GM15510 (cell line): ENCODE measurements around the gene TTLL4.

Source experiments
- POLR2A ChIP-seq: IDR thresholded peaks from 3 replicates; pipeline ENCODE4 v1.6.1; 2011; ENCODE audit warnings: borderline replicate concordance; ENCODE audit not compliant: insufficient read length; ENCODE audit errors: extremely low read depth

Gene TTLL4

GRCh38 chr2:218755198-218755566 lies 44.5 kb downstream of the TTLL4 start:
- no peak for TF ChIP-seq POLR2A

- no peak for TF ChIP-seq POLR2A
These were observed 45.2 kb downstream of the TTLL4 start for GRCh38 chr2:218755567-218756404.

GRCh38 chr2:218756599-218757377 lies 46.2 kb downstream of the TTLL4 start:
- no peak for TF ChIP-seq POLR2A

- no peak for TF ChIP-seq POLR2A
These were observed 51.2 kb downstream of the TTLL4 start for GRCh38 chr2:218761795-218762194.

GRCh38 chr2:218773881-218774280 lies 63.2 kb downstream of the TTLL4 start:
- no peak for TF ChIP-seq POLR2A

- TF ChIP-seq POLR2A: no peak
These were observed 65.9 kb downstream of the TTLL4 start for GRCh38 chr2:218776488-218776887.

- TF ChIP-seq POLR2A: no peak
These were observed 66.8 kb downstream of the TTLL4 start for GRCh38 chr2:218777276-218777990.

GRCh38 chr2:218780046-218780445 lies 69.4 kb downstream of the TTLL4 start:
- TF ChIP-seq POLR2A: no peak

- TF ChIP-seq POLR2A: no peak
These were observed 70.4 kb downstream of the TTLL4 start for GRCh38 chr2:218780851-218781690.

GRCh38 chr2:218781691-218782527 lies 71.3 kb downstream of the TTLL4 start, which contains the start of gene CYP27A1:
TSS of gene CYP27A1 (plus strand) at chr2:218782147. CDS start at chr2:218782183, 36 bp downstream.
- no peak for TF ChIP-seq POLR2A

- no peak for TF ChIP-seq POLR2A
These were observed 71.9 kb downstream of the TTLL4 start for GRCh38 chr2:218782528-218782844.

- no peak for TF ChIP-seq POLR2A
These were observed 73.1 kb downstream of the TTLL4 start for GRCh38 chr2:218783688-218784087.

GRCh38 chr2:218785103-218785502 lies 74.5 kb downstream of the TTLL4 start:
- no peak for TF ChIP-seq POLR2A
